Bronchial epithelial cell (primary cell): Measurements from ENCODE around the gene ATL1. TPM values are rescaled to one million over a fixed set of nuclear protein-coding genes. Genes with fewer than 3 reads are reported as not detected.

ENCODE experiments used
- DNase-seq: peaks from one replicate; pipeline ENCODE4 v3.0.0-alpha.2; 2010; ENCODE audit warnings: low read depth
- FAIRE-seq: peaks from 2 replicates; lab custom pipeline; 2011; peaks lifted over from hg19 to GRCh38; lab: Jason Lieb, UNC
- H3K27me3 ChIP-seq: 2 replicates; pipeline ENCODE4 v1.5.1; 2011; ENCODE audit warnings: low read length; ENCODE audit not compliant: control insufficient read depth, insufficient read depth
- H3K36me3 ChIP-seq: 2 replicates; pipeline ENCODE4 v1.5.1; 2011; ENCODE audit warnings: low read length; ENCODE audit not compliant: control insufficient read depth, insufficient read depth
- H3K4me3 ChIP-seq: 2 replicates; pipeline ENCODE4 v1.5.1; 2011; ENCODE audit warnings: mild to moderate bottlenecking, low read depth, low read length, control low read depth
- total RNA-seq: library from RNA; depleted of rRNA; stranded (reverse); fragments of >200 nt; gene quantifications from 2 replicates; pipeline ENCODE4 v1.2.1, GENCODE V29; 2014
- TF ChIP-seq, protein P1 (sequence below): IDR thresholded peaks from 2 replicates; pipeline ENCODE4 v1.5.1; 2011; ENCODE audit warnings: mild to moderate bottlenecking, moderate library complexity, low read length, control low read depth, inconsistent platforms; ENCODE audit not compliant: insufficient read depth, severe bottlenecking

The ATL1 gene
- total RNA-seq, 1 donor from 2014 or later = 0.79 TPM

DNA sequence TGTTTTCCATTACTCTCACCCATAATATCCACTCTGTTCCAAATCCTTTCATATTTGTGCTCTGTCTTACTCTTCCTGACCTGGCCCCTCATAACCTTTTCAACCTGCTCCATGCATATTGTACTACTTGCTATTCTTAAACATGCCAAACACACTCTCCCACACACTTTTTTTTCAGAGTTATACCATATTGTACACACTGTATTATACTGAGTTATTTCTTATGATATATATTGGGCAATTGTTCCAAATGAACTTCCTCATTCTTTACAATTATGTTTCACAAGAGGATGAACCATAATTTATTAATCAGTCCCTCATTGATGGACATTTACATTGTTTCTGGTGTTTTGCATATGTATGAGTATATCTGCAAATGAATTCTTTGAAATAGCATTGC lies 18.5 kb downstream of the ATL1 start:
- TF ChIP-seq, protein P1, sequence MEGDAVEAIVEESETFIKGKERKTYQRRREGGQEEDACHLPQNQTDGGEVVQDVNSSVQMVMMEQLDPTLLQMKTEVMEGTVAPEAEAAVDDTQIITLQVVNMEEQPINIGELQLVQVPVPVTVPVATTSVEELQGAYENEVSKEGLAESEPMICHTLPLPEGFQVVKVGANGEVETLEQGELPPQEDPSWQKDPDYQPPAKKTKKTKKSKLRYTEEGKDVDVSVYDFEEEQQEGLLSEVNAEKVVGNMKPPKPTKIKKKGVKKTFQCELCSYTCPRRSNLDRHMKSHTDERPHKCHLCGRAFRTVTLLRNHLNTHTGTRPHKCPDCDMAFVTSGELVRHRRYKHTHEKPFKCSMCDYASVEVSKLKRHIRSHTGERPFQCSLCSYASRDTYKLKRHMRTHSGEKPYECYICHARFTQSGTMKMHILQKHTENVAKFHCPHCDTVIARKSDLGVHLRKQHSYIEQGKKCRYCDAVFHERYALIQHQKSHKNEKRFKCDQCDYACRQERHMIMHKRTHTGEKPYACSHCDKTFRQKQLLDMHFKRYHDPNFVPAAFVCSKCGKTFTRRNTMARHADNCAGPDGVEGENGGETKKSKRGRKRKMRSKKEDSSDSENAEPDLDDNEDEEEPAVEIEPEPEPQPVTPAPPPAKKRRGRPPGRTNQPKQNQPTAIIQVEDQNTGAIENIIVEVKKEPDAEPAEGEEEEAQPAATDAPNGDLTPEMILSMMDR = no peak
- no peaks in the 10 kb centered on the region for H3K36me3 ChIP-seq
- FAIRE-seq (no peak), DNase-seq (peak; percentile 37)
- no peaks in the 10 kb centered on the region for H3K27me3 ChIP-seq
- no peak overlapping the region for H3K4me3 ChIP-seq

DNA sequence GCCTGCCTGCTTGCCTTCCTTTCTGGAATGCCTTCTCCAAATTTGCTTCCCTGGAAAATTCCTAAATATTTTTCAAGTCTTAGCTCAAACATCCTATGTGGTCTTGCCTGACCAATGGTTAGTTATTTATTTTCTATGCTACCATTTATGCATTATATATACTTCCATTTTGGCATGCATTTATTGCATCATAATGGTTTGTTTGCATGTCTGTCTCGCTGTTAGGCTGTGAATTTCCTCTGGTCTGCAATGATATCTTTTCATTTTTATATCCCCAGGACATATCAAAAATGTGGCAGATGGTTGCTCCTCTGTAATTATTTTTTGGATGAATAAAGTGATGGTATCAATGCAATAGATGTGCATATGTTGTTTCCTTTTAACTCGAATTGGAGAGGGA lies 30.5 kb downstream of the ATL1 start:
- Histone ChIP-seq H3K4me3 (no peak overlapping the region), H3K27me3 (no peaks in the 10 kb centered on the region), H3K36me3 (no peaks in the 10 kb centered on the region)
- no peak for DNase-seq
- TF ChIP-seq, protein P1 = no peak
- no peak for FAIRE-seq

DNA sequence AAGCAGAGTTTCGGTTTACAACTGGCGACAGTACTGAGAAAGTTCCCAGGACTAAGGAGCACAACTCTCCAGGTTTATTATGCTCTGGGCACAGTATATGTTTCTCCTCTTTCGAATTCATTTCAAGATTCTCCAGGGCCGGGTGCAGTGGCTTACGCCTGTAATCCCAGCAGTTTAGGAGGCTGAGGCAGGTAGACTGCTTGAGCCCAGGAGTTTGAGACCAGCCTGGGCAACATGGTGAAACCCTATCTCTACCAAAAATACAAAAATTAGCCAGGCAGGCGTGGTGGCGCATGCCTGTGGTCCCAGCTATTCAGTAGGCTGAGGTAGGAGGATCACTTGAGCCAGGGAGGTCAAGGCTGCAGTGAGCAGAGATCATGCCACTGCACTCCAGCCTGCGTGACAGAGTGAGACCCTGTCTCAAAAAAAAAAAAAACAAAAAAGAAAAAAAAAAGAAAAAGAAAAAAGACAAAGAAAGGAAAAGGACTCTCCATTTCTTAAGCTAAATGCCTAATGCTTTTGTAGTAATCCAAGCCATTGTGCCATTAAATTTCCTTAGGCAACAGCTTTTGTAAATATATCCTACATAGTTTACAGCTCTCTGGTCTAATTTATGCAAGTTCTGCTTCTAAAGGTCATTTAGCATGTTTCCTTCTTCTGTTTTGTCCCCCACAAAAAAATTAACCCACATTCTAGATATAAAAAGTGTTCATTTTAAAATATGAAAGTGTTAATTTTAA lies 34.8 kb downstream of the ATL1 start:
- DNase-seq (no peak), FAIRE-seq (no peak)
- TF ChIP-seq, protein P1 = no peak

DNA sequence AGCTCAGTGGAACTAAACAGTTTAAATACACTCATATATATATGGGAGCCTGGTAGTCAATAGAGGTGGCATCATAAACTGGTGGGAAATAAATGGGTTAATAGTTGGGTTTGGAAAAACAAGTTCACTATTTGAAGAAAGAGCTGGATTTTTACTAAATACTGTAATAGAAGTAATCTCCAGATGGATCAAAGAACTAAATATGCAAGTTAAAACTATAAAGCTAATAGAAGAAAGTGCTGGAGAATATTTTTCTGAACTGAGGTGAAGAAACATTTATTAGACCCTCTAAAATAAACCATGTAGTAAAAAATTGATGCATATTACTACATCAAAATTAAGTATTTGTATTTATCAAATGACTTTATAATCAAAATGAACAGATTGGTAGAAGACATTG lies 38.8 kb downstream of the ATL1 start:
- DNase-seq = no peak
- no peak for FAIRE-seq

More for the DNA sequence above, 34.8 kb downstream of the ATL1 start:
- H3K27me3 ChIP-seq = no peaks in the 10 kb centered on the region
- H3K4me3 ChIP-seq = no peak overlapping the region
- H3K36me3 ChIP-seq = no peaks in the 10 kb centered on the region

DNA sequence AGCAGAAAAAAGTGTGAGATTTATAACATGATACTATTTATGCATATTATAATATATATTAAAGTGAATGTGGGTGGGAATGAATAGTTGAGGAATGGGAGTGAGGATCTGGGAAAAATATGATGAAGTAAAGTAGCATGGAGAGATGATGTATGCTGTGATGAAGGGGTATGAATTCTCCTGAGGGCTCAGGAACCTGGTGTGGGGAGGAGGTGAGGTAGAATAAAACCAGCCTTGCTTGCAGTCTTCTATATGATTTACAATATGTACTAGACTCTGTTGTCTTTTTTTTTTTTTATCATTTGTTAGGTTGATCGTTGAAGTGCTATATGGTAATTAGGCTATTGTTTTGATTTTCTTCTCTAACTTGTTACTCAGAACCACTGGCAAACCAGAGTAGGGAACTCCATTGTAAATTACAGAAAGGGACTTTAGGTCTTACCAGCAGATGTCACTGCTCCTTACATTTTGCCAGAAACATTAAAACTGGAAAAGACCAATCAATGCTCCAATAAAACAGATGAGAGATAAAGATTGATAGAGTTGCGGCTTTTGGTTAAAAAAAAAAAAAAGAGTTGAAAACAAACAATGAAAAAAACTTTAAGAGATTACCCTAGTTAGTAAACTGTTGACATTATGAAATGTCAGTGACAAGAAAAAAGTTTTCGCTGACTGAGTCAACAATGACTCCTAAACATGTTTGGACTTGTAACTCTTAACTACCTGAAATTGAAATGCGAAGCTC lies 39.9 kb downstream of the ATL1 start:
- Histone ChIP-seq H3K36me3 (no peaks in the 10 kb centered on the region), H3K4me3 (no peak overlapping the region), H3K27me3 (no peaks in the 10 kb centered on the region)
- TF ChIP-seq, protein P1 = no peak
- DNase-seq (peak; percentile 98), FAIRE-seq (no peak)

More for the DNA sequence above, 38.8 kb downstream of the ATL1 start:
- Histone ChIP-seq H3K36me3 (no peaks in the 10 kb centered on the region), H3K27me3 (no peaks in the 10 kb centered on the region), H3K4me3 (no peak overlapping the region)
- TF ChIP-seq, protein P1 = no peak
